GM18907 (cell line): ENCODE measurements around the gene IGSF5.
"Not testable (repeated sequence)": the region's sequence is repeated elsewhere in the genome, so short reads cannot be mapped to it uniquely, and the experiment has no call there.

Source experiments
- ATAC-seq: cut with Tn5 transposase; IDR thresholded peaks from one replicate; pipeline ENCODE4 v1.9.1; 2021; ENCODE audit warnings: mild to moderate bottlenecking, moderate library complexity; ENCODE audit not compliant: unreplicated experiment

IGSF5 gene

GRCh38 chr21:39737376-39738000, 7.5 kb upstream of the IGSF5 start:
- ATAC-seq: no peak

DNA sequence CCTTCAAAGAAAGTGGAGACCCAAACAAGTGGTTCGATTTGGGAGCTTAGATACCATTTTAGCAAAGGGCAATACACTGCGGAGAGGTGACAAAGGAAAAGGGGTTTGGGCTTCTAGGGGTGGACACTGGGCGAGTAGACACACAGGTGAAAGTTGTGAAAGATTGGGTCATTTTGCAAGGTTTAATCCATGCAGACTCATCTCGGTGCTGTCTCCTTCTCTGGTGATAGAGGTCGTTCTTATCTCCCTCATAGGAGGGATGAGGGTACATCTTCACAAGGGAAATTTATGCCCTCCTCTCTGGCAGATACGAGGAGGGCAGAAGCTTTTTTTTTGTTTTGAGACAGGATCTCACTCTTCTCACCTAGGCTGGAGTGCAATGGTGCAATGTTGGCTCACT, 6.4 kb upstream of the IGSF5 start:
- ATAC-seq: no peak

GRCh38 chr21:39739531-39739930, 5.5 kb upstream of the IGSF5 start:
- not testable (repeated sequence) for ATAC-seq

GRCh38 chr21:39742561-39742960, 2.4 kb upstream of the IGSF5 start:
- not testable (repeated sequence) for ATAC-seq

DNA sequence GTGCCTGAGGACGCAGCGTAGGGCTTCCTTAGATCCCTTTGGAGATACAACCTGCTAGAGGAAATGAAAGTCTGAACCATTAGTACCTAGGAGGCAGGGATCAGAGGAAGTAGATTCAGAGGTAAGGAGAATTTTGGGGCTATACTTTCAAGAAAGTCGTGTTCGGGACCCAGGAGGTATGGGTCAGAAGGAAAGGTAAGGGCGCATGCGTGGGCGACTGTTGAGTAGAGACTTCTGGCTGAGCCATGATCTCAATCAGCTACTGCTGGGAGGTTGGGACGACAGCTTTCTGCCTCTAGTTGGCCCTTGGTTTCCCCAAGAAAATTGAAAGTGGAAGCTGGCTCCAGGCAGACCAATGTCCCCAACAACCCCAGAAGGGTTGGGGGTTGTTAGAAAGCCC, 349 bp downstream of the IGSF5 start:
- ATAC-seq: not testable (repeated sequence)

DNA sequence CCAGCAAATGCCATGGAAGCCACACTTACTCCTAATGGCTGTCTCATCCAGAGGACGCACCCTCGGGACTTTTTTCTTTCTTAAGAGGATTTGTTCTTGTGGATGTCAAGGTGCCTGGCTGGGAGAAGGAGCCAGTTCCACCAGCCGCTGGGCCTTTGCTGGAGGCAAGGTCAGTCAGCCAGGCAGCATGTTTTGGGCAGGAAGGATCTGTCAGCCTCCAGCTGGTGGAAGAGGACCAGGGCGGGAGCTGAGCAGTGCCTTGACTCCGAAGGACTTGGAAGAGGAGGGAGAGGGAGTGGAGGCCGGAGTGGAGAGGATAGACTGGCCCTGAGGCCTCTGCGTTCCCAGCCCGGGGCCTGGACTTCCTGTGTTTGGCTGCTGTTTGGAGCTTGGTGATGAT, 5.7 kb downstream of the IGSF5 start:
- no peak for ATAC-seq

DNA sequence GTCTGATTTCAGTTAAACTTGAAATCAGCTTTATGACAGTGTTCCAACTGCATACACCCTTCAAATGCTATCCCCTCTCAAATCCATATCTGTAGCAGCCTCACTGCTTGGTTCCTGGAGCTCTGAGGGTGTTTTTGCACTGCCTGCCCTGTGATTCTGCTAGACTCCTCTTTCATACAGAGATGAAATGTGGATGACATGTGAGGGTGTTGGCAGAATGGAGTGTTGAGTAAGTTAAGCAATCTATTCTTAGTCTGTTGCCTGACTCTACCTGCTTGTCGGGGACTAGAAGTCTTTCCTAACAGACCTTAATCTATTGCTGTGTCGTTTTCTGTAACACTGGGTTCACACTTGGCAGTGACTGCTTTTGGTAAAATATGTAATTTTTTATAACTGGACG, 9.8 kb downstream of the IGSF5 start:
- ATAC-seq: no peak

- no peak for ATAC-seq
Observed at GRCh38 chr21:39756285-39756684, 11.3 kb downstream of the IGSF5 start.

- no peak for ATAC-seq
Observed at GRCh38 chr21:39763272-39763970, 18.4 kb downstream of the IGSF5 start.

- no peak for ATAC-seq
Observed at GRCh38 chr21:39774227-39774626, 29.2 kb downstream of the IGSF5 start.

DNA sequence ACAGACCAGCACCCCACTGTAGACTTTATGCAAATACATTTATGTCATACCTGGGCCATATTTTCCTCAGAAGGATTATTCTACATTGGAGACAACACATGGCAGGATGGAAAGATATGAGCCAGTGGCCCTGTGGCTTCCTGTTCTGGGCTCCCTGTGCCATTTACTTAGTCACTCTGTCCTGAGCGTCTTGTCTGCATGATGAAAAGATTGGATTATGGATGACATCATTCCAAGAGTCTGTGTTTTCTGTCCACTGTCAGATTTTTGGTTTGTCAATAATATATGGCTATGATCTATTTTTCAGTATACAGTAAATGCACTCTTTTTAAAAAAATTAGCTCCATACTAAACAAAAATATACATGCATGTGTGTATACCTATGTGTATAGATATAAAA, 30.8 kb downstream of the IGSF5 start:
- no peak for ATAC-seq

DNA sequence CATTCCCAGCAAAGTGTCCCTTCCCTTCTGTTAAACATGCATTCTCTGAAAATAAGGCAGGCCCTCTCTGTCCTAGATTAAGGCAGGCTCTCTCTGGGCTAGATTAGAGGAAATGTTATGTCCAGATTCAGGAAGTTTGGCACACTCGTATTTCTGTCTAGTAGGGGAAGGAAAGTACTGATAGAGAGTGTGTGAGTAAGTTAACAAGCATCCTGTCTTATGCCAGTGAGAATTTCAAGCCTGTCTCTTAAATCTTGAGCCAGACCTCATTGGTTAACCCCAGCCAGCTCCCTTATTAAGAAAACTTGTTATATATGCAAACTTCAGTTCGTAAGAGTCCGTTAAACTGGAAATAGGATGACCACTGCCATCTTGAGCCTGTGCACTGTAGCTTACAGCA, 31.6 kb downstream of the IGSF5 start:
- ATAC-seq: no peak

- no peak for ATAC-seq
Observed at GRCh38 chr21:39781331-39781730, 36.3 kb downstream of the IGSF5 start.

DNA sequence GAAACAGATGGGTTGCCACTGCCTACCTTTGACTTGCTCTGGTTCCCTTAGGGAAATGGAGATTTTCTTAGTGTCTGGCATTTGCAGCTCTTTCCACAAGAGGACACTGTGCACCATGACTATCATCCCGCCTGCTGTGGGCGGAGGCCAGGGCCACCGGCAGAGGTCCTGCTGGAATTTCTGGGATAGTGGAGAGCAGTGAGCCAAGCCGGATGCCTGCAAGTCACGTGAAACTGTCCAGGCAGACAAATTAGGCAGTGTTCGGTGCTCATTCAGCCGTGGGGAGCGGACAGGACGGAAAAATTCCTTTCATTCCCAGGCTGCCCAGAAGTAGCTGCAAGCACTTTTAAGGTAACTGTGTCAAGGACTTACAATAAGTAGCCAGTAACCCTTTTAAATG, 43.4 kb downstream of the IGSF5 start:
- ATAC-seq: no peak

GRCh38 chr21:39796466-39796865, 51.5 kb downstream of the IGSF5 start:
- no peak for ATAC-seq

DNA sequence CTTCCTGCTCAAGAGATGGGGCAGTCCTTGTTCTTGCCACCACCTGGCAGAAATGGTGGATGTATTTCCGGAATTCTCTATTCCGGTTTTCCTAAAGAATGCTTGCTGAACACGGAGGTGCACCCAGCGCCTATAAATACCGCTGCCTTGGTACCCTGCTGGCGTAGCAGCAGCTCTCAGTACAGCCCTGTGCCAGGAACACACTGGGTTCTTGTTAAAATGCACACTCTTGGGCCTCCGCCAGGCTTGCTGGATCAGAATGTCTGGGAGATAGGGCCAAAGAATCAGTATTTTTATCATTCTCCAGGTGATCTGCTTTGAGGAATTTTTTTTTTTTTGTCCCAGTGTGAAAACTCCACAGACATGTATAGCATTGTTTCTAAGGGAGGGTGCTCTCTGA, 54.2 kb downstream of the IGSF5 start:
- ATAC-seq: no peak

GRCh38 chr21:39800311-39800710, 55.3 kb downstream of the IGSF5 start:
- ATAC-seq: no peak

DNA sequence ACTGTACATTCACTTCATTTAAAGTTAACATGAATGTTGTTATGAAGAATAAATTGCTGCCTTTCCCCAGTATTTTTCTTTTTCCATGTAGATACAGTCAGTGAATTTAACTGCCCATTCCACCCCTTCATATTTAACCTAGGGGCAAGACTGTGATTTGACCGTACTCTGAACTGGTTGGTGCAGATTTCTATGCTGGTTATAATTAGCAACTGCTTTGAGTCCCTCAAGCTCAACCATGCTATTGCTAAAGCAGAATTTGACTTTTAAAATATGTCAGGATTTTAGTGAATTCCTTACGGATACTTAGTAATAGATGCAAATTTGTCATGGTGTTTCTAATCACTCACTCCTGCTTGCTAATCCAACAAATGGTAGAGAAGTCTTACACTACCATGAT, 57.2 kb downstream of the IGSF5 start:
- ATAC-seq: no peak

DNA sequence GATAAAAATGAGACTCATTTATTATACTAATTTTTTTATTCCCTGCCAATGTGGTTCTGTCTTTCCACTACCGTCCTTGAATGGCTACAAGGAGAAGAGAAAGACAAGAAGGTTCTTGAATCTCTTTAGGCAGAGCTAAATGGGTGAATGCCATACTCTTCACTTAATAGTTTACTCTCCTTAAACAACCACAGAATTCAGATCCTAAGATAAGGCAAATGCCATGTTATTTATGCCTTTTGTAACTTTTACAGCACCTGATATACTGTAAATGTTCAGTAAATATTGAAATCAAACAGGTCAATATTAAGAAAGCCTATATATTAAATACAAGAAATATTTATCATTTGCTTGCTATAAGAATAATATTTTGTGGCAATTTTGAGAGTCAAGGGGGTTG, 58.4 kb downstream of the IGSF5 start:
- ATAC-seq: no peak

- ATAC-seq: no peak
Observed at GRCh38 chr21:39804240-39804639, 59.3 kb downstream of the IGSF5 start.

- ATAC-seq: no peak
Observed at GRCh38 chr21:39805983-39806382, 61.0 kb downstream of the IGSF5 start.

GRCh38 chr21:39807738-39808137, 62.8 kb downstream of the IGSF5 start:
- ATAC-seq: no peak

GRCh38 chr21:39809936-39810335, 65.0 kb downstream of the IGSF5 start:
- ATAC-seq: no peak
